CD4-positive, alpha-beta T cell treated with Interferon alpha-2 for 1 hour (primary cell): ENCODE results near the gene NOS3.
"Not testable (repeated sequence)": the region's sequence is repeated elsewhere in the genome, so short reads cannot be mapped to it uniquely, and the experiment has no call there.

ENCODE experiments used
- DNase-seq, 2 donors: peaks; one replicate each; pipeline ENCODE4 v3.0.0-alpha.2; 2020 to 2022

NOS3 gene

GRCh38 chr7:151003572-151003971, 12.8 kb downstream of the NOS3 start:
- no peak for DNase-seq

GRCh38 chr7:151005566-151005965, 14.7 kb downstream of the NOS3 start:
- no peak for DNase-seq

- no peak for DNase-seq
These were observed 15.9 kb downstream of the NOS3 start for GRCh38 chr7:151006590-151007300.

GRCh38 chr7:151007469-151007898, 16.7 kb downstream of the NOS3 start:
- no peak for DNase-seq

- peak in 1 of 2 donors; percentile 65 for DNase-seq
These were observed 17.3 kb downstream of the NOS3 start for GRCh38 chr7:151008143-151008510.

GRCh38 chr7:151008511-151009323, 17.9 kb downstream of the NOS3 start:
- peak; percentile 73 to 89 for DNase-seq

- no peak for DNase-seq
These were observed 18.7 kb downstream of the NOS3 start for GRCh38 chr7:151009327-151010036.

- DNase-seq, result no peak
These were observed 19.2 kb downstream of the NOS3 start for GRCh38 chr7:151010037-151010306.

GRCh38 chr7:151010307-151011096, 19.7 kb downstream of the NOS3 start:
- peak in 1 of 2 donors; percentile 55 for DNase-seq

GRCh38 chr7:151011097-151011409, 20.2 kb downstream of the NOS3 start:
- DNase-seq, result peak in 1 of 2 donors; percentile 52

- DNase-seq, result not testable (repeated sequence)
These were observed 20.8 kb downstream of the NOS3 start for GRCh38 chr7:151011616-151012015.

- no peak for DNase-seq
These were observed 21.3 kb downstream of the NOS3 start for GRCh38 chr7:151012031-151012692.

- no peak for DNase-seq
These were observed 22.1 kb downstream of the NOS3 start for GRCh38 chr7:151012911-151013347.

- DNase-seq, result no peak
These were observed 22.5 kb downstream of the NOS3 start for GRCh38 chr7:151013356-151013732.

GRCh38 chr7:151013733-151014497, 23.1 kb downstream of the NOS3 start:
- peak; percentile 95 to 96 for DNase-seq

- peak in 1 of 2 donors; percentile 46 for DNase-seq
These were observed 24.1 kb downstream of the NOS3 start for GRCh38 chr7:151014950-151015349.

- no peak for DNase-seq
These were observed 25.1 kb downstream of the NOS3 start for GRCh38 chr7:151015967-151016366.

- DNase-seq, result no peak
These were observed 25.7 kb downstream of the NOS3 start for GRCh38 chr7:151016505-151016904.

- no peak for DNase-seq
These were observed 26.1 kb downstream of the NOS3 start for GRCh38 chr7:151016942-151017341.

GRCh38 chr7:151017370-151017952, 26.6 kb downstream of the NOS3 start:
- DNase-seq, result no peak

GRCh38 chr7:151017953-151018420, 27.2 kb downstream of the NOS3 start:
- peak; percentile 75 to 83 for DNase-seq
